GM18909 (cell line): ENCODE data around the gene ZNF513.

Source experiments
- ATAC-seq: cut with Tn5 transposase; IDR thresholded peaks from one replicate; pipeline ENCODE4 v1.9.1; 2021; ENCODE audit warnings: mild to moderate bottlenecking; ENCODE audit not compliant: unreplicated experiment, poor library complexity

Gene ZNF513

DNA sequence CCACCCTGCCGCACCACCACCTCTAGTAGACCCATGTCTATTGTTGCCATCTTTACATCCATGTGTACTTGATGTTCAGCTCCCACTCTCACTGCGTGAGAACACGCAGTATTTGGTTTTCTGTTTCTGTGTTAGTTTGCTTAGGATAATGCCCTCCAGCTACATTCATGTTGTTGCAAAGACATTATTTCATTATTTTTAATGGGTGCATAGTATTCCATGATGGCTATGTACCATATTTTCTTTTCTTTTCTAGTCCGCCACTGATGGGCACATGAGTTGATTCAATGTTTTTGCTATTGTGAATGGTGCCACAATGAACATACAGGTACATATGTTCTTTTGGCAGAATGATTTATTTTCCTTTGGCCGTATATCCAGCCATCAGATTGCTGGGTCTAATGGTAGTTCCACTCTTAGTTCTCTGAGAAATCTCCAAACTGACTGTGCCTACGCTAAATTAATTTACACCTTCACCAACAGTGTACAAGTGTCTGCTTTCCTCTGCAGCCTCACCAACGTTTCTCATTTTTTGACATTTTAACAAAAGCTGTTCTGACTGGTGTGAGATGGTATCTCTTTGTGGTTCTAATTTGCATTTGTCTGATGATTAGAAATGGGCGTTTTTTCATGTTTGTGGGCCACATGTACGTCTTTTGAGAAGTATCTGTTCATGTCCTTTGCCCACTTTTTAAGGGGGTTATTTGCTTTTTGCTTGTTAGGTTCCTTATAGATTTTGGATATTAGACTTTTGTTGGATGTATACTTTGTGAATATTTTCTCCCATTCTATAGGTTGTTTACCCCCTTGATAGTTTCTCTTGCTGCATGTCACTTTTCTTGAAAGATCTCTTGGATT is 10.5 kb upstream of the ZNF513 start:
- no peak for ATAC-seq

GRCh38 chr2:27381577-27382181 is 1.1 kb upstream of the ZNF513 start:
- no peak for ATAC-seq

- ATAC-seq = no peak
Measured at GRCh38 chr2:27379836-27380625, 503 bp downstream of the ZNF513 start.

DNA sequence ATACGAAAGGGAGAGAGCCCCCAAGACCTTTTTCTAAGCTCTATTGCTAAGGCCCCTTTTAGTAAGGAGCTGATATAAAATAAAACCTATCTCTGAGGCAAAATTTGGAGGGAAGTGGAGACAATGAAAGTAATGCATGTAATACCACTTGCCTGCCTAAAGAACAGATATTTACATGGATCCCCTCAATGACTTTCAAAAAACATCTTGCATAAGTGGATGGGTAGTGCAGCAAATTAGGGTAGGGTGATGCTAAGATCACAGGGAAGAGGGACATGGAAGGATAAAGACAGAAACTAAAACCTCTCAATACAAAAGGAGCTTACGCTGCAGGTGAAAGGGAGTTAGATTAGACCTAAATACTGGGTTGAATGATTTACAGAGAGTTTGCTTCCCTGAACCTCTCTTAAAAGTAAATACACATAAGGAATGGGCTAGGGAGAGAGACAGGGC is 1.1 kb downstream of the ZNF513 start:
- ATAC-seq = no peak

DNA sequence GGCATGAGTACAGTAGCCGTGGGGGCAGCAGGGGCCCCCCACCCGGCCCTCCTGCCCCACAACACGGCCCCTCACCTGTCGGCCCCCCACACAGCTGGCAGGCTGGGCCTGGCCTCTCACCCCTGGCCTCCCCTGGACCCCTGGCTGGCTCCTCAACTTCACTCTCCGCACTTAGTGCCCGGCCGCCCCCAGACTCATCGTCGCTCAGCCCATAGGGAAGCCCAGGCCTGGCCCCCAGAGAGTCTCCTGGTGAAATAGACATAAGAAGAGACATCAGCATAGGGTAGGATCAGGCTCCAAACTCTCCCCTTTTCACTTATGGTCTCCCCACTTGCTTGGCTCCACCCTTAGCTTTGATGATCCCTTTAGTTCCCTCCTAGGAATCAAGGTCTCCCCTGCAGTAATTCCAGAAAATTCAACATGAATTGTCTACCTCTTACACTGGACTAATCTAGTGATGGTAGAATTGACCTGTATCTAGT is 1.7 kb downstream of the ZNF513 start:
- ATAC-seq = no peak

GRCh38 chr2:27378096-27378808 is 2.3 kb downstream of the ZNF513 start:
- no peak for ATAC-seq

GRCh38 chr2:27377618-27378095 is 2.9 kb downstream of the ZNF513 start:
- no peak for ATAC-seq

GRCh38 chr2:27376866-27377617 is 3.5 kb downstream of the ZNF513 start:
- ATAC-seq = no peak

GRCh38 chr2:27376151-27376865 is 4.2 kb downstream of the ZNF513 start:
- no peak for ATAC-seq

- ATAC-seq = no peak
Measured at GRCh38 chr2:27375513-27376099, 4.9 kb downstream of the ZNF513 start.

- no peak for ATAC-seq
Measured at GRCh38 chr2:27373567-27373966, 7.0 kb downstream of the ZNF513 start.

DNA sequence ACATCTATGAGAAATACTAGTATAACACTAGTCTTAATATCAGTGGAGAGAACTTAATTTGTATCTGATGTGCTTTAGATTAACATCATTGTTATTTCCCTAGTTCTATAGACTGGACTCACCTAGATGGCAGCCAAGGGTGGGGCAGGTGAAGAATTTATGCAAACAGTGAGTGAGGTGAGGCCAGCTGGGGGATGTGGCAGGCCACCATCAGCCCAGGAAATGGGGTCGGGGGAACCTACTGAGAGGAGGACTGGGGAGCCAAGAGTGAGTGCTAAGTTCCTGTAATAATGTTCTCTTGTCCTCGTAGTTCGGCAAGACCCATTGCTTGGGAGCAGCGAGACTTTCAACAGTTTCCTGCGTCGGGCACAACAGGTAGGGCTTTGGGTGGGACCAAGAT is 7.6 kb downstream of the ZNF513 start:
- ATAC-seq = no peak

DNA sequence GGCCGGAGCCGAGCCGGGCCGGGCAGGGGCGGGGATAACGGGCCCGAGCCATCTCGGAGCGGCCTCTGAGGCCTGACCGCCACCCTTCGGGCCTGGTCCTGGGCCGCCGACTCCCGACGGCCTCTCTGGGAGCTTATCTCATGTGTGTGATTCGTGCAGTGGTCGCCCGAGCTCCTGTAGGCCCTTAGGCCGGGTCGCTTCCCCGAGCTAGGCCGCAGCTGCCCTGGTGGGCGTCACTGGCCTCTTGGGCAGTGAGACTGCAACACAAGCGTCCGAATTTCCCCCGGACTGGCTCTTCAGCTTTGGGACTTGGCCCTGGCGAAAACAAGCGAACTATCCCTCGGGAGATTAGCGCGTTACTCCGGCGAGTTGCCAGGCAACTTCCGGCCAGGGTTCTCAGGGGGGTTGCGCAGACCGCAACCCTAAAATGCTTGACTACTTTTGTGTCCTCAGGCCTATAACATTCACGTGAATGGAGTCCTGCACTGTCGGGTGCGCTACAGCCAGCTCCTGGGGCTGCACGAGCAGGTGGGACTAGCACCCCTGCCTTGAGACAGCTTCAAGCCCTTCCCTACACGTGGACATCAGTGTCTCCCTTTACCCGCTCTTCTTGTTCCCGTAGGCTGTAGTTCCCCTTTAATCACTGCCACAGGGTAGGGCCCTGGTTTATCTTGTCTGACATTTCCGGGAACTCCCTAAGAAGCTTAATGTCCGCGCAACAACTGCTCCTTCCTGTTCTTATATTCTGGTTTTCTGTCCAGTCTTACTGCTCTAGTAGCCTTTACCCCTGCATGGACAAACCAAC is 9.5 kb downstream of the ZNF513 start:
- ATAC-seq = peak; percentile 16

- peak; percentile 92 for ATAC-seq
Measured at GRCh38 chr2:27370026-27370815, 10.3 kb downstream of the ZNF513 start, which contains the start of the genes EIF2B4 and SNX17. Gene EIF2B4, minus strand, starts transcription at chr2:27370338. Its CDS starts 24 bp downstream, at chr2:27370314. Gene SNX17, plus strand, starts transcription at chr2:27370616. Its CDS starts 128 bp downstream, at chr2:27370744.

DNA sequence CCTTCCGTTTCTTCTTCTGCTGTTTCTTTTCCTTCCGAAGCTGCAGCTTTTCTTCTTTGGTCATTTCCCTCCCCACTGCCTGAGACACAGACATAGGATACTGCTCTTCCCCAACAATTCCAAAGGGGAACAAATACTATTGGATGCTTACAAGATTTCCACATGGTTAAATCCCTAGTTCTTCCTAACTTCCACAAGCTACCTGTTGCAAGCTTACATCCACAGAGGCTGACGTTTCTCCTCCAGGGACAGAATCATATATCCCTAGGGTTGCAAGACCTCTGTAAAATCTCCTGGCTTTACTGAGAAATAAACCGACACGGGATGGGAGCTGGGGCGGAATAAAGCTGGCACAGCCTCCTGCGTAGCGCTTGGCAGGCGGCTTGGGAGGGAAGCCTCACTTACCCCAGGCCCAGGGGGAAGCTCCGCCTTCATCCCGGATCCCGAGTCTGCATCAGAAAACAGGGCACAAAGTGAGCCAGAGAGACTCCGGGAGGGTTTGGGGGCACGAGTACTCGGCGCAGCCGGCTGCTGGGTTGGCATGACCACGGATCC is 11.0 kb downstream of the ZNF513 start:
- ATAC-seq = no peak

GRCh38 chr2:27363933-27364332 is 16.6 kb downstream of the ZNF513 start:
- ATAC-seq = no peak
